GM23248 (cell line): ENCODE measurements around the gene CAMKV.

Experiments used
- EZH2 ChIP-seq: fragments of 200-600 bp; sonication (generic); IDR thresholded peaks from 2 replicates; pipeline ENCODE4 v1.6.1; 2018; ENCODE audit warnings: antibody characterized with exemption, mild to moderate bottlenecking; ENCODE audit not compliant: insufficient read depth, poor library complexity, severe bottlenecking
- EZH2phosphoT487 ChIP-seq: fragments of 200-600 bp; sonication (generic); IDR thresholded peaks from 2 replicates; pipeline ENCODE4 v1.6.1; 2018; ENCODE audit warnings: antibody characterized with exemption, moderate library complexity, mild to moderate bottlenecking, low read depth; ENCODE audit not compliant: insufficient read depth

DNA sequence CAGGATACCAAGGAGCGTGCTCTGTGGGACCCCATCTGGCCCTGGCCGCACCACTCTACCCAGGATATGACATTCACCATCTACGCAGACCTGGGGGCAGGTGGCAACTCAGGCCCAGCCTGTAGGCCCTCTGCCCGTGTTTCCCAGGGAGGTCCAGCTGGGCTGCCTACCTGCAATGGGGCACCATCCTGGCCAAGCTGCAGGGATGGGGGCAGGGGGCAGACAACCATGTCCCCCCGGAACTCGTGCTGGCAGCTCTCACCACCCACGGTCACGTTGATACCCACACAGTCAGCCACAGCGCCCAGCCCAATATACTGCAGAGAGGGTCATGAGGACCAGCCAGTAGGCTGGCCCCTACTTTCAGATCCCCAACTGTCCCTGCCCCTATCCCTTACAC, 26.1 kb upstream of the CAMKV start:
- no peak for TF ChIP-seq EZH2
- TF ChIP-seq EZH2phosphoT487, result no peak
